HT-29 (cell line): ENCODE data around the gene PRDM8. TPM values are rescaled to one million over a fixed set of nuclear protein-coding genes. Genes with fewer than 3 reads are reported as not detected.
"Not testable (repeated sequence)": the region's sequence is repeated elsewhere in the genome, so short reads cannot be mapped to it uniquely, and the experiment has no call there.

Experiments
- DNase-seq: peaks from one replicate; pipeline ENCODE4 v3.0.0-alpha.2; 2015; ENCODE audit warnings: low spot score
- total RNA-seq: library from RNA; depleted of rRNA; stranded (reverse); fragments of >200 nt; shearing (Covaris generic); gene quantifications from 2 replicates; pipeline ENCODE4 v1.2.3, GENCODE V29; 2014; rRNA removed

PRDM8 gene
- total RNA-seq, result 5.7 and 7.0 TPM in 2 replicates

DNA sequence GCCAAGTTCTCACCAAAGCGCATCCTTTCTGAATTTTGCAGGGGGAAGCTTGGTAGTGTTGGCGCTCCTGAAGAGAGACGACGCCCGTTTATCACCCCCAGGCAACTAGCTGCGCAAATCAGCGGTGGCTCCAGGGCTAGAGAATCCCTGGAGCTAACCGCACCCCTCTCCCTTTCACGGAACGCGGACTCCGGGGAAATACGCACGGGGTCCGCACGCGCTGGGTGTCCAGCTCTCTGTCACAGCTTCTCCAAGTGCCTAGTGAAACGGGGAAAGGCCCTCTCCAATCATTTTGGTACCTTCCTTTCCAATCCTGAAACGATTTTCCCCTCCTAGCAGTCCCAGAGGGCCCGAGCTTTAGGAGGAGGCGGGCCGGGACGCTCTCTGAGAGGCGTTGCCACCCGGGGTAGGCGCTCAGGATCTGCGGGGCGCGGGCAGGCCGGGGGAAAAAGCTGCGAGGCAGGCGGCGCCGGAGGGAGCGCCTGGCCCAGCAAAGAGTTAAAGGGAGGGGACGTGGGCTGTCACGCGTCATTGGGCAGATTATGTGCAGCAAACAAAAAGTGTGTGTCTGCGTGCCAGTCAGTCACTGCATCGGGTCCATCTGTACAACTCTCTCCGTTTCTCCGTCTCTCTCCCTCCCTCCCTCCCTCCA, at the start of gene PRDM8:
Gene PRDM8 (plus strand): TSS at position 582 of the 652 bp plus-strand sequence. CDS start 2,578 bp downstream, outside the sequence.
- no peak for DNase-seq

DNA sequence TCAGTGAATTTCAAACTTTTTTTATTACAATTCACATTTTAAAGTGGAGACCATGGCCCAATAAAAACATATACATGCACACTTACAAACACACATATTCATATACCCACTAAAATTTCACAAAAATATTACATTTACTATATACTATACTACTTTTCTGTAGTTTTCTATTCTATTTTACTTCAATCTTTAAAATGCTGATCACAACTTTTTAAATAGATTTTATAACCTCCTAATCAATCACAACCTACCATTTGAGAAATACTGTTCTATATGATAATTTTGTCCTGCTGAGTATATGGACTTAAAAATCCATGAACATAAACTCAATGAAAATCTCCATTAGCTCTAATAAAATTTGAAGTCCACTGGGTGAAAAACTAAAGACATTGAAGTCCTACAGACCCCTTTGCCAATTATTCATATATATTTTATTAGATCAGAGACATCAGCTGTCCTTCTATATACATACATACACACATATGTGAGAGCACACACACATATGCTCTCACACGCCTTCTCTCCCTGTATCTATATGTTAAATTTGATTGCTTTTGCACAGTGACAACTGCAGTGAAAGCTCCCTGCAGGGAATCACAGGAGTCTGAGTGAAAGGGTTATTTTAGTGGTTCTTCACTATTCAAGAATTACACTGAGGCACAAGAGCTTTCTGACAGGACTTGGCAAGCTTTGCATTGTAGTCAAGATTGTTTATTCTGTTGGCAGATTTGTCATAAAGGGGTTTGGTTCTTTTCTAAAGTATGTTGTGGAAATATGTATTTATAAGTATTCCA, 46.7 kb upstream of the PRDM8 start:
- DNase-seq, result no peak

GRCh38 chr4:80151981-80152380, 45.3 kb upstream of the PRDM8 start:
- DNase-seq, result no peak

- DNase-seq, result no peak
Measured at GRCh38 chr4:80153874-80154544, 43.3 kb upstream of the PRDM8 start.

- no peak for DNase-seq
Measured at GRCh38 chr4:80154545-80154933, 42.8 kb upstream of the PRDM8 start.

DNA sequence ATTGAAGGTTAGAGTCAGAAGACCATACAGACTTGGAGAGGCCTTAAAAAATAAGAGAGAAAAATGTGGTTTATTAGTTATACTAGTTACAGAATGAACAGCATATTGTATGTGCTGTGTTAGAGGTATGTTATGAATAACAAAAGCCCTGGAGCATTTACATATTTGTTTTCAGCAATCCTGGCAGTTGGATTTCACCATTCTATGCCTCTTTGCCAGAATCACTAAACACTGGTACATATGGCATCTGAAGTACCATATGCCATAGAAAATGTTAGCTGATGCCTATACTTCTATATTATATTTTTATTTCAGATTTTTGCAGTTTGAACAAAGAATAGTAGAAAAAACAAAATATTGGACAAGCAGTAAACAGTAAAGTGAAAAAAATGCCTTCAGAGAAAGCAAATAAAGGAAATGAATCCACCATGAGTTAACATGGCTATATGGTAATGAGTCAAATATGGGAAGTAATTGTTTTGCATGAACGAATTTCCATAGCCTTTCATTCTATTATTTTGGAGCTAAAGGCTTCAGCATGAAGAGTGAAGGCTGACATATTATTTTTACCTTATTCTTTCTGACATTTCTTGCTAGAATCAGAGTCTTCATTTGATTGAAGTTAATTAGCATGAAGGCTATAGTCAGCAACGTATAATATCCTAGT, 41.9 kb upstream of the PRDM8 start:
- DNase-seq, result no peak

DNA sequence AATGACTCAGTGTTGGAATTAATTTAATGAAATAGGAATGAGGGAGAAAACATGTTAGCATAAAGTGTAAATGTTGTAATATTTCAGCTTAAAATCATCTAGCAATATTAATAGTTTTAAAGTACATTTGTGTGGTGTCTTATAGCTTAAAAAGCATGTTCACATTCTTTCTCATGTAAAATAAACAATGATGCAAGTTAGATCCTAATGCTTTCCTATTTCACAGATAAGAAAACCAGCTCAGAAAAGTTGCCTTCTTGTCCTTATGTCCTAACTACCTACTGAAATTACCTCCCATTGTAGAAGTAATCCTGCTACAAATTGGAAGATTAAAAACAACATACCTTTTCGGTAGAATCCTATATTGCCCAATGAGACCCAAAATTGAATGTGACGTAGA, 40.9 kb upstream of the PRDM8 start:
- no peak for DNase-seq

GRCh38 chr4:80161413-80162058, 35.8 kb upstream of the PRDM8 start:
- DNase-seq, result no peak

- DNase-seq, result no peak
Measured at GRCh38 chr4:80162418-80162817, 34.9 kb upstream of the PRDM8 start.

- DNase-seq, result no peak
Measured at GRCh38 chr4:80165855-80166254, 31.4 kb upstream of the PRDM8 start.

DNA sequence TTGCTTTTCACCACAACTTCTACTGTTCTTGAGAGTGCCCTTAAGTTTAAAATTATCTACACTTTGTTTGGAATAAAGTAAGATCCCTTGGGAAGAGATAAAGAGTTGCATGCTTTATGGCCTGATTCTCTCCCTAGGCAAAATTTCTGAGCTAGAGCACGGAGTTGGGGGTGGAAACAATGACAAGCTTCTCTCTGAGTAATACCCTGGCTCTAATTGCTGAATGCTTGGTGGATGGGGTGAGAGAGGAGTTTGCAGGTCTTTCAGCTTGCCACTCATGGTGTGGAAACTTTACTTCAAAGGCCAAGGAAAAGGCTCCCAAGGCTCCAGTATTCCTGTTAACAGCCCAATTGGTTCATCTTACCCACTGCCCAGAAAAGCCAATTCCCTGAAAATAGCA, 26.1 kb upstream of the PRDM8 start:
- DNase-seq, result no peak

- DNase-seq, result no peak
Measured at GRCh38 chr4:80171656-80172055, 25.6 kb upstream of the PRDM8 start.

DNA sequence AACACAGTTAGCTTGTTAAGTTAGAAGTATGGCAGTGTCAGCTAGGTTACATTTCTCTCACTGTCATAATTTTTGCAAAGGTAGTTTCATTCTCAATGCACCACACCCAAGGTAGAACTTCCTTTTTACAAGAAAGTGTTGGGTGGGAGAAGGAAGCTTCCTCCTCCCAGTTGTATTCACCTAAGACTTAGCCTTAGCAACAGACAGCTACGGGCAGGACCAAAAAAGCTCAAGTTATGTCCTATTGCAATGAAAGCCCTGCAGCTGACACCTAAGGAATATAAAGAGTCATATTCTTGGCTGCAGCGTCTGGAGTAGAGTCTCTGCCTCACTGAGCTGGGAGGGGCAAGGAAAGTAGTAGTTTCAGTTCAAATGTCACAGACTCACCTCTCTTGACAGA, 25.1 kb upstream of the PRDM8 start:
- DNase-seq, result peak; percentile 42

GRCh38 chr4:80173401-80173800, 23.9 kb upstream of the PRDM8 start:
- DNase-seq, result no peak

DNA sequence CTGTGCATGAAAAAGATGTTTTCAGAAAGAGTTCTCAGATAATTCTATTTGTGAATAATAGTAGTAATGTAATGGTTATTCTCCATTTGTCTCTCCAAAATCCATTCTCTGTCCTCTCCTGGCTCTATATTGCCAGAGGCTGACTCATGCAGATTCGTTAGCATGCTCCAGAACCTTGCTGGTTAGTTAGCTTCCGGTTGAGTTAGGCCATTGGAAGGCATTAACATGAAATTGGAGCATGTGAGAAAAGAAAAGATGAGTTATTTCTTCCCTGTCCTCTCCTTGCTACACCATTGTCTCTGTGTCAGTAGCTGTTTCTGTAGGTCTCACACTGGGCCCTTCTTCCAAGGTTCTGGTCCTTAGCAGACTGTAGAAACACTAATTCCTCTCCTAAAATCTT, 23.5 kb upstream of the PRDM8 start:
- DNase-seq, result no peak

DNA sequence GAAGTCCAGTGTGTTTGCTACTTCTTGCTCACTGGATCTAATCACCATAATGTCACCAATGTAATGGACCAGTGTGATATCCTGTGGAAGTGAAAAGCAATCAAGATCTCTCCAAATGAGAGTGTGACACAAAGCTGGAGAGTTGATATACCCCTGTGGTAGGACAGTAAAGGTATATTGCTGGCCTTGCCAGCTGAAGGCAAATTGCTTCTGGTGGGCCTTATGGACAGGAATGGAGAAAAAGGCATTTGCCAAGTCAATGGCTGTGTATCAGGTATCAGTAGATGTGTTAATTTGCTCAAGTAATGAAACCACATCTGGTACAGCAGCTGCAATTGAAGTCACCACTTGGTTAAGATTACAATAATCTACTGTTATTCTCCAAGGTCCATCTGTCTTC, 19.5 kb upstream of the PRDM8 start:
- not testable (repeated sequence) for DNase-seq

GRCh38 chr4:80178964-80179363, 18.3 kb upstream of the PRDM8 start:
- DNase-seq, result no peak

- no peak for DNase-seq
Measured at GRCh38 chr4:80179637-80180161, 17.6 kb upstream of the PRDM8 start.

DNA sequence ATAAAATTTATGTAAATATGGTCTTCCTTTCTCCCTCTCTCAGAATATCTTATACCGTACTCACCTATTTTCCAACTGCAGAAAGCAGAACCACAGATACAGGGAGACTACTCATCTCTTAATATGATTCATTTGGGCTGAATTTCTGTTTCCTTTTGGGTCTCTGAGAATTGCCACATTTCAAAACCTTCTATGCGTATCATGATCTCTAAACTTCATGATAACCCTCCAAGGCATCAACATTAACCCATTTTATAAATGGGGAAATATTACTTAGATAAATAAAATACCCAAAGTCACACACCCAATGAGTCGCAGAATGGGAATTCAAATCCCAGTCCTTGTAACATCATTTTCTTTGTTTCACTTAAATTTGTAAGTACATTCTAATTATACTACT, 16.6 kb upstream of the PRDM8 start:
- no peak for DNase-seq

- DNase-seq, result no peak
Measured at GRCh38 chr4:80182237-80182866, 15.0 kb upstream of the PRDM8 start.
